Esophagus squamous epithelium (tissue), 5 donors: ENCODE data around the gene FAH. TPM values are rescaled to one million over a fixed set of nuclear protein-coding genes. Genes with fewer than 3 reads are reported as not detected.

Source experiments
- DNase-seq: peaks from one replicate; lab custom pipeline; 2025; lab: John Stamatoyannopoulos, UW
- H3K27ac ChIP-seq, 4 donors: fragments of 200-600 bp; sonication (generic); one replicate each; pipeline ENCODE4 v1.5.1; 2016 to 2019; ENCODE audit warnings: mild to moderate bottlenecking in 1 of 4
- H3K27me3 ChIP-seq, 4 donors: fragments of 200-600 bp; sonication (generic); 1 replicate in 3 of 4; 2 replicates in 1 of 4; pipeline versions ENCODE4 v1.5.1 to v1.6.0; 2017 to 2021; ENCODE audit warnings: antibody characterized with exemption in 1 of 4
- H3K36me3 ChIP-seq, 3 donors: fragments of 200-600 bp; sonication (generic); one replicate each; pipeline ENCODE4 v1.5.1; 2016 to 2019
- H3K4me1 ChIP-seq, 3 donors: fragments of 200-600 bp; sonication (generic); one replicate each; pipeline ENCODE4 v1.5.1; 2017 to 2019
- H3K4me3 ChIP-seq, 4 donors: fragments of 200-600 bp; sonication (generic); 1 replicate in 3 of 4; 2 replicates in 1 of 4; pipeline ENCODE4 v1.5.1; 2016 to 2019; ENCODE audit warnings: mild to moderate bottlenecking in 2 of 4, moderate library complexity in 1 of 4
- H3K9me3 ChIP-seq, 3 donors: fragments of 200-600 bp; sonication (generic); one replicate each; pipeline ENCODE4 v1.5.1; 2016 to 2019
- POLR2A ChIP-seq, 4 donors: fragments of 450-650 bp; IDR thresholded peaks; one replicate each; pipeline ENCODE4 v1.6.1; 2017; ENCODE audit warnings: antibody characterized with exemption in 4 of 4, mild to moderate bottlenecking in 4 of 4, moderate library complexity in 3 of 4
- WGBS, 2 donors: methylation state at CpG; one replicate each; pipeline ENCODE4 v1.1.5; 2018; 5-methylcytosine and 5-hydroxymethylcytosine counted together
- intact Hi-C: fragments of 100-400 bp; cut with DNase I; formaldehyde crosslinking; loops from one replicate; pipeline ENCODE4 v1.15.0; 2022
- total RNA-seq, 4 donors: library from RNA; depleted of rRNA; stranded (reverse); fragments of >200 nt; gene quantifications; one replicate each; pipeline ENCODE4 v1.1.0, GENCODE V29; 2016
- TF ChIP-seq, protein P1 (sequence below), 6 experiments: fragments of 450-650 bp in 4 of 6; fragments of 200-600 bp in 2 of 6; sonication (generic) in 2 of 6; IDR thresholded peaks; one replicate each; pipeline ENCODE4 v1.5.1; 2016 to 2019; ENCODE audit warnings: antibody characterized with exemption in 6 of 6, mild to moderate bottlenecking in 4 of 6, moderate library complexity in 4 of 6
- donor health status: DM: yes; HTN: yes; CAD: no.

FAH gene
- total RNA-seq, 4 donors from 2014 or later = 10.0 to 28.3 (median 15.8) TPM

DNA sequence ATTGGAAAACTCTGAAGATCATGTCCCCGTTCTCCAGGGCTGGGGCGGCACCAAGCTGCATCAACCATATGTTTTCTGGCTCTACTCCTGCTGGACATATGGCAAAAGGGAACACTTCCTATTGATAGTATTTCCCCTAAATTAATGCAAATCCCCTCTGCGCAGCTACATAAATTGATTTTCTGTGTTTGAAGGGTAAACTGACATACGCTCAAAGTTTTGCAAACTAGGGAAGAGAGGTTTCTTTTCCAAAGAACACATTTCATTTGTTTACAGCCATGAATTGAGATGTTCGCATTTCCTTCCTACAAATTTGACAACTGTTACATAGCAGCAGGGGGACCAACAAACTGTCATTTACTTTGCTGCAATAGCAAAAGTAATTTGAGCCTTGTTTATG, 63.3 kb downstream of the FAH start:
- peaks cover 0 to 4% (median 0%) of the 10 kb centered on the region in 3 donors for H3K4me1 ChIP-seq
- peaks cover 0 to 3% (median 0%) of the 10 kb centered on the region in 4 donors for H3K27me3 ChIP-seq
- DNase-seq = no peak
- intact Hi-C loops = no loop called here
- H3K9me3 ChIP-seq = no peaks in the 10 kb centered on the region
- no peak for TF ChIP-seq POLR2A (IDR thresholded peaks at IDR 0.05)
- TF ChIP-seq, protein P1, sequence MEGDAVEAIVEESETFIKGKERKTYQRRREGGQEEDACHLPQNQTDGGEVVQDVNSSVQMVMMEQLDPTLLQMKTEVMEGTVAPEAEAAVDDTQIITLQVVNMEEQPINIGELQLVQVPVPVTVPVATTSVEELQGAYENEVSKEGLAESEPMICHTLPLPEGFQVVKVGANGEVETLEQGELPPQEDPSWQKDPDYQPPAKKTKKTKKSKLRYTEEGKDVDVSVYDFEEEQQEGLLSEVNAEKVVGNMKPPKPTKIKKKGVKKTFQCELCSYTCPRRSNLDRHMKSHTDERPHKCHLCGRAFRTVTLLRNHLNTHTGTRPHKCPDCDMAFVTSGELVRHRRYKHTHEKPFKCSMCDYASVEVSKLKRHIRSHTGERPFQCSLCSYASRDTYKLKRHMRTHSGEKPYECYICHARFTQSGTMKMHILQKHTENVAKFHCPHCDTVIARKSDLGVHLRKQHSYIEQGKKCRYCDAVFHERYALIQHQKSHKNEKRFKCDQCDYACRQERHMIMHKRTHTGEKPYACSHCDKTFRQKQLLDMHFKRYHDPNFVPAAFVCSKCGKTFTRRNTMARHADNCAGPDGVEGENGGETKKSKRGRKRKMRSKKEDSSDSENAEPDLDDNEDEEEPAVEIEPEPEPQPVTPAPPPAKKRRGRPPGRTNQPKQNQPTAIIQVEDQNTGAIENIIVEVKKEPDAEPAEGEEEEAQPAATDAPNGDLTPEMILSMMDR (IDR thresholded peaks at IDR 0.05) = no peak
- no peaks in the 10 kb centered on the region for H3K36me3 ChIP-seq
- H3K4me3 ChIP-seq = no peak overlapping the region
- H3K27ac ChIP-seq = no peak overlapping the region
- WGBS, 2 donors = 81 to 96% methylated on average over 5 of the region's 5 CpGs

- 77 to 100% methylated on average over 1 of the region's 1 CpG for WGBS, 2 donors
- DNase-seq = no peak
These were observed 64.1 kb downstream of the FAH start for GRCh38 chr15:80216911-80217310.

GRCh38 chr15:80217327-80217900, 64.6 kb downstream of the FAH start:
- no peak overlapping the region for H3K27ac ChIP-seq
- H3K27me3 ChIP-seq = peaks cover 0 to 3% (median 0%) of the 10 kb centered on the region in 4 donors
- intact Hi-C loops = no loop called here
- H3K4me3 ChIP-seq = no peak overlapping the region
- WGBS, 2 donors = 90 to 94% methylated on average over 4 of the region's 4 CpGs
- TF ChIP-seq, protein P1 (IDR thresholded peaks at IDR 0.05) = no peak
- TF ChIP-seq POLR2A (IDR thresholded peaks at IDR 0.05) = no peak
- no peaks in the 10 kb centered on the region for H3K36me3 ChIP-seq
- DNase-seq = no peak
- peaks cover 0 to 4% (median 0%) of the 10 kb centered on the region in 3 donors for H3K4me1 ChIP-seq
- no peaks in the 10 kb centered on the region for H3K9me3 ChIP-seq

More at GRCh38 chr15:80216911-80217310, 64.1 kb downstream of the FAH start:
- intact Hi-C loops = no loop called here
- no peaks in the 10 kb centered on the region for H3K9me3 ChIP-seq
- H3K36me3 ChIP-seq = no peaks in the 10 kb centered on the region
- TF ChIP-seq, protein P1 (IDR thresholded peaks at IDR 0.05) = no peak
- no peak for TF ChIP-seq POLR2A (IDR thresholded peaks at IDR 0.05)
- no peak overlapping the region for H3K27ac ChIP-seq
- peaks cover 0 to 3% (median 0%) of the 10 kb centered on the region in 4 donors for H3K27me3 ChIP-seq
- no peak overlapping the region for H3K4me3 ChIP-seq
- peaks cover 0 to 4% (median 0%) of the 10 kb centered on the region in 3 donors for H3K4me1 ChIP-seq

DNA sequence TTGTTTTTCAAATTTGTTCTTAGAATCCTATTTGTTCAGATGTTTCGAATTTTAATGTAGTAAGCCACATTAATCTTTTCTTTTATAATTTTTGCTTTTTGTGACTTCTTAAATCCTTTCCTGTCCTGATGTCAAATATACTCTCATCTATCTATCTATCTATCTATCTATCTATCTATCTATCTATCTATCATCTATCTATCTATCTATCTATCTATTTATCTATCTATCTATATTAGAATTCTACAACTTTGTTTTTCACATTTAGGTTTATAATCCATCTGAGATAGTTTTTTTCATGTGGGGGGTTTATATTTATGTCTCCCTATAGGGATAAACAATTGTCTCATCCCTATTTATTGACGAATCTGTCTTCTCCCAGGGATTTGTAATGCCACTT, 67.2 kb downstream of the FAH start:
- peaks cover 0 to 3% (median 0%) of the 10 kb centered on the region in 4 donors for H3K27me3 ChIP-seq
- intact Hi-C loops = no loop called here
- 79 to 85% methylated on average over 2 of the region's 2 CpGs for WGBS, 2 donors
- H3K36me3 ChIP-seq = no peaks in the 10 kb centered on the region
- no peak for DNase-seq
- TF ChIP-seq, protein P1 (IDR thresholded peaks at IDR 0.05) = no peak
- no peak for TF ChIP-seq POLR2A (IDR thresholded peaks at IDR 0.05)
- no peaks in the 10 kb centered on the region for H3K9me3 ChIP-seq
- H3K4me1 ChIP-seq = no peaks in the 10 kb centered on the region
- H3K27ac ChIP-seq = no peak overlapping the region
- no peak overlapping the region for H3K4me3 ChIP-seq

GRCh38 chr15:80228959-80229610, 76.3 kb downstream of the FAH start:
- Histone ChIP-seq H3K4me3 (no peak overlapping the region), H3K27me3 (peaks cover 0 to 58% (median 0%) of the 10 kb centered on the region in 4 donors), H3K27ac (no peak overlapping the region), H3K4me1 (no peaks in the 10 kb centered on the region), H3K36me3 (no peaks in the 10 kb centered on the region), H3K9me3 (no peaks in the 10 kb centered on the region)
- no peak for DNase-seq
- TF ChIP-seq, protein P1 (IDR thresholded peaks at IDR 0.05) = no peak
- TF ChIP-seq POLR2A (IDR thresholded peaks at IDR 0.05) = no peak
- intact Hi-C loops = no loop called here
- WGBS, 2 donors = 73 to 76% methylated on average over 4 to 6 of the region's 7 CpGs
